Activated CD4-positive, alpha-beta T cell treated with anti-CD3 and anti-CD28 coated beads for 36 hours (primary cell): Measurements from ENCODE around the gene NAIF1. TPM values are rescaled to one million over a fixed set of nuclear protein-coding genes. Genes with fewer than 3 reads are reported as not detected.

Experiments
- ATAC-seq: fragments of 200-7000 bp; cut with Tn5 transposase; one replicate; pipeline ENCODE4 v1.10.0; 2021; ENCODE audit warnings: mild to moderate bottlenecking, moderate library complexity
- CTCF ChIA-PET: fragments of 350-600 bp; sonication (Branson Sonifier 250); formaldehyde crosslinking; loops from one replicate; lab custom pipeline; 2021; ENCODE audit warnings: antibody characterized with exemption; lab: Charles Lee
- POLR2A ChIA-PET: fragments of 350-600 bp; sonication (Branson Sonifier 250); formaldehyde crosslinking; loops from one replicate; lab custom pipeline; 2021; ENCODE audit warnings: antibody characterized with exemption, inconsistent platforms; lab: Charles Lee
- DNase-seq: peaks from one replicate; pipeline ENCODE4 v3.0.0-alpha.2; 2020
- H3K27ac Mint-ChIP-seq: one replicate; pipeline ENCODE4 v1.8.0; 2021; ENCODE audit warnings: mixed read lengths
- H3K27me3 Mint-ChIP-seq: one replicate; pipeline ENCODE4 v1.8.0; 2021; ENCODE audit warnings: mixed read lengths
- H3K36me3 Mint-ChIP-seq: one replicate; pipeline ENCODE4 v1.8.0; 2021; ENCODE audit warnings: low read depth, mixed read lengths
- H3K4me1 Mint-ChIP-seq: one replicate; pipeline ENCODE4 v1.8.0; 2021; ENCODE audit warnings: mixed read lengths
- H3K4me3 Mint-ChIP-seq: one replicate; pipeline ENCODE4 v1.8.0; 2021; ENCODE audit warnings: mild to moderate bottlenecking, moderate library complexity, mixed read lengths
- H3K9me3 Mint-ChIP-seq: one replicate; pipeline ENCODE4 v1.8.0; 2021; ENCODE audit warnings: low read depth, mixed read lengths
- intact Hi-C, 2 experiments: fragments of 100-400 bp; cut with DNase I in 1 of 2; cut with micrococcal nuclease in 1 of 2; formaldehyde crosslinking; loops; one replicate each; pipeline versions ENCODE4 v1.14.2 to v1.15.1; 2022 to 2024; cut with DNase I, micrococcal nuclease
- total RNA-seq, 2 experiments: library from RNA; stranded (reverse); gene quantifications; one replicate each; pipeline ENCODE4 v1.2.3, GENCODE V29; 2021

The NAIF1 gene
- total RNA-seq, 2 experiments from 2014 or later = 11.3 to 13.7 TPM

DNA sequence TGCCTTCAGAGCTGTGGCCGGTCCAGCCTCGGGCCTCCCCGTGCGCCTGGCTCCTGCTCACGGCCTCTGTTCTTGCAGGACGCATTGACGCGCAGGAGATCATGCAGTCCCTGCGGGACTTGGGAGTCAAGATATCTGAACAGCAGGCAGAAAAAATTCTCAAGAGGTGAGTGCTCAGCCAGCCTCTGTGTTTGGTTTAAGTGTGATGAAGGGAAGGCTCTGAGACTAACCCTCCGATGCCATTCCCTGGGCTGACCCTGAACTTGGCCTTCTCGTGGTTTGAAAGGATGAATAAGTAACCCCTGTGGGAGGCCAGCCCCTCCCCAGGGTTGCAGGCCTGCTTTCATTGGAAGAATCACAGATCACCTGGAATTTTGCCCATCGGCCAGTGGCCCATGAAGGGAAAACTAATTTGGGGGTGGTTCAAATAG, 34.1 kb upstream of the NAIF1 start:
- peaks cover 35% of the 10 kb centered on the region for H3K36me3 Mint-ChIP-seq
- POLR2A ChIA-PET = interaction anchor here (1.1 to 1.2 kb wide), 2 partner anchors 10 to 146 kb away, joined by 3 read pairs; no protein-coding TSS in a partner anchor
- peaks cover 53% of the 10 kb centered on the region for H3K4me1 Mint-ChIP-seq
- H3K27ac Mint-ChIP-seq = no peak overlapping the region
- intact Hi-C loops = loop anchor here in 1 of 2 experiments (5.0 kb wide), 1 partner anchor 159 kb away; no protein-coding TSS in a partner anchor
- ATAC-seq (no peak), DNase-seq (no peak)
- H3K9me3 Mint-ChIP-seq = no peaks in the 10 kb centered on the region
- no peak overlapping the region for H3K4me3 Mint-ChIP-seq
- CTCF ChIA-PET = interaction anchor here (0.6 to 1.9 kb wide), 4 partner anchors 17 to 1601 kb away, joined by 3 to 9 read pairs (median 3); no protein-coding TSS in a partner anchor
- no peaks in the 10 kb centered on the region for H3K27me3 Mint-ChIP-seq

DNA sequence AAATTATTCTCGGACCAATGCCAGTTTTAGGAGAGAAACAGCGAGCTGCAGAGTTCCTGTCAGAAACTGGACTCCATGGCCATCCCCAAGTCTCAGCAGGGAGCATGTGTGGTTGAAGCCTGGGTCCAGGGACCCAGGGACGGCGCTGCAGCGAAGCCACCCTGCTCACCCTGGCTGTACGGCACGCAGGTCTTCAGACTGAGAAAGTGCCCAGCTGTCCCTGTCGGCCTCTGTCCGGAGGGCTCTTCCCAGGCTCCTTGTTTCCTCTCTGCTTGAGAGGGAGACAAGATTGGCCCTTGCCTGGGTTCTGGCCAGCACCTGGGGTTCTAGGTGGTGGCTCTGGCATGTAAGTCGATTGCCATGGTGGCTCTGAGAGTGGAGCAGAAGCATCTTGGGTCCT, 33.5 kb upstream of the NAIF1 start:
- Mint-ChIP-seq H3K9me3 (no peaks in the 10 kb centered on the region), H3K36me3 (peaks cover 33% of the 10 kb centered on the region), H3K27me3 (no peaks in the 10 kb centered on the region), H3K4me3 (no peak overlapping the region), H3K27ac (no peak overlapping the region), H3K4me1 (peaks cover 54% of the 10 kb centered on the region)
- ATAC-seq = no peak
- no peak for DNase-seq
- intact Hi-C loops = loop anchor here in 1 of 2 experiments (5.0 kb wide), 1 partner anchor 158 kb away; no protein-coding TSS in a partner anchor
- ChIA-PET POLR2A (interaction anchor here (1.1 to 1.2 kb wide), 2 partner anchors 9 to 145 kb away, joined by 3 read pairs; no protein-coding TSS in a partner anchor), CTCF (interaction anchor here (0.6 to 1.9 kb wide), 5 partner anchors 14 to 1601 kb away, joined by 3 to 9 read pairs (median 3); partner anchors contain the start of gene NAIF1)

DNA sequence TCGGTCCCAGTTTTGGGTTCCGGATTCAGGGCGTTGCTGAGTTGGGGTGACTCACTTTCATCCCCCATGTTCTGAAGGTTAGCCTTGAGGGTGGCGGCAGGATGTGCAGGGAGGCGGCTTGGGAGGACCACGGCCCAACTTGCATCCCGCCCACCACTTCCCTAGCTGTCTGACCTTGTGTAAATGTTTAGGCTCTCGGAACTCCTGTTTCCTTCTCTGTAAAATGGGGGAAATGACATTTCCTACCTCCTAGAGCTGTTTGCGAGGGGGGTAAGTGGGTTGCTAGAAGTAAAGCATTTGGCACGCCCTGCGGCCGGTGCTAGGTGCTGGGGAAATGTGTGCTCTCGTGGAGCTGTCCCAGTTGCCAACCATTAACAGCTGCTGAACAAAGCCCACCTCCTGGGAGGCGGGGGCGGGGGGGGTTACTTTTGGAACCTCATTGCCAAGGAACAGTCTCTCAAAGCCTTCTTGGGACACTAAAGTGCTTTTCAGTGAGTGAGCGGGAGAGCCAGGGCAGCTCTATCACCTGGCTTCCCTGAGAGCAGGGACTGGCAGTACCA, 32.9 kb upstream of the NAIF1 start:
- peaks cover 59% of the 10 kb centered on the region for H3K4me1 Mint-ChIP-seq
- intact Hi-C loops = loop anchor here in 1 of 2 experiments (5.0 kb wide), 1 partner anchor 158 kb away; no protein-coding TSS in a partner anchor
- peaks cover 31% of the 10 kb centered on the region for H3K36me3 Mint-ChIP-seq
- no peaks in the 10 kb centered on the region for H3K9me3 Mint-ChIP-seq
- H3K27ac Mint-ChIP-seq = no peak overlapping the region
- no peak overlapping the region for H3K4me3 Mint-ChIP-seq
- no peaks in the 10 kb centered on the region for H3K27me3 Mint-ChIP-seq
- no peak for DNase-seq
- CTCF ChIA-PET = interaction anchor here (0.6 to 1.9 kb wide), 7 partner anchors 14 to 1602 kb away, joined by 3 to 9 read pairs (median 3); partner anchors contain the start of gene NAIF1
- no peak for ATAC-seq
- POLR2A ChIA-PET = interaction anchor here (0.5 to 1.2 kb wide), 2 partner anchors 8 to 1795 kb away, joined by 3 read pairs; no protein-coding TSS in a partner anchor

DNA sequence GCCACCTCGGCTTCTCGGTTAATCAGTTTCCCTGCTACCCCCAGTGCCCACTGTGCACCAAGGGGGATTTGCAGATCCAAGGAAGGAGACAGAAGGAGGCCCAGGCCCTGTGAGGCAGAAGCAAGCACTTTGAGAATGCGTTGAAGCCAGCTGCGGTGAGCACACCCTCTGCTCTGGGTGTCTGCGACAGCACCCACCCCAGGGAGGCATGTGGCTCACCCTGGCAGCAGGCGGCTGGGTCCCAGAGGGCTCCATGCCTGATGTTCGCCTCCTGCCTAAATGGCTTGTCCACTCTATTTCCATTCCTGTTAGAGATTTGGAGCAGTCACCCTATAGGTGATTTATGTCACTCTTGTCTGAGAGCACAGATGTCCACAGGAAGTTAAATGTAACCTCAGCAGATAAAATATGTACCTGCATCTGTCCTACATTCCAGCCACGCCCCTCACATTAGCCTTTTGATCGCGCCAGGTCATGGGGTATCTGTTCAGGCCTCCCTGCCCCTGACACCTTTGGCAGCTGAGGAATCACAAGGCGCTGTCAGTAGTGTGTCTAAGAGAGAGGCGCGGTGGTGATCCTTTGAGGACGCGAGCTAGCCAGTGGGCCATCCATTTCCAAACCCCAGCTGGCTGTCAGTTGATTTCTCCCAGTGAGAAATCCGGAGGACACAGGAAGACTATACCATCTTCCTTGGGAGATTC, 32.3 kb upstream of the NAIF1 start:
- ATAC-seq (no peak), DNase-seq (no peak)
- H3K9me3 Mint-ChIP-seq = no peaks in the 10 kb centered on the region
- POLR2A ChIA-PET = interaction anchor here (0.5 kb wide), 1 partner anchor 1796 kb away, joined by 3 read pairs; no protein-coding TSS in a partner anchor
- H3K27me3 Mint-ChIP-seq = no peaks in the 10 kb centered on the region
- H3K36me3 Mint-ChIP-seq = peaks cover 33% of the 10 kb centered on the region
- CTCF ChIA-PET = interaction anchor here (0.6 to 1.9 kb wide), 4 partner anchors 12 to 104 kb away, joined by 3 to 9 read pairs (median 4); no protein-coding TSS in a partner anchor
- peak overlapping the region; percentile 26 for H3K4me3 Mint-ChIP-seq
- H3K27ac Mint-ChIP-seq = no peak overlapping the region
- intact Hi-C loops = no loop called here
- peaks cover 66% of the 10 kb centered on the region for H3K4me1 Mint-ChIP-seq

- ChIA-PET CTCF (interaction anchor here (0.6 to 1.0 kb wide), 3 partner anchors 11 to 353 kb away, joined by 3 to 4 read pairs (median 4); no protein-coding TSS in a partner anchor), POLR2A (interaction anchor here (0.7 kb wide), 1 partner anchor 32 kb away, joined by 3 read pairs; the partner anchor contains the start of gene NAIF1)
- ATAC-seq (peak; percentile 52), DNase-seq (peak; percentile 89)
- Mint-ChIP-seq H3K27me3 (no peaks in the 10 kb centered on the region), H3K4me1 (peaks cover 71% of the 10 kb centered on the region), H3K27ac (peak overlapping the region; percentile 80), H3K36me3 (peaks cover 27% of the 10 kb centered on the region), H3K9me3 (no peaks in the 10 kb centered on the region), H3K4me3 (peak overlapping the region; percentile 26)
- intact Hi-C loops = no loop called here
These were observed 31.4 kb upstream of the NAIF1 start for GRCh38 chr9:128098297-128099230.

GRCh38 chr9:128097543-128098296, 30.6 kb upstream of the NAIF1 start:
- Mint-ChIP-seq H3K4me3 (no peak overlapping the region), H3K27ac (peak overlapping the region; percentile 80), H3K27me3 (no peaks in the 10 kb centered on the region), H3K4me1 (peaks cover 71% of the 10 kb centered on the region), H3K9me3 (no peaks in the 10 kb centered on the region), H3K36me3 (peaks cover 22% of the 10 kb centered on the region)
- POLR2A ChIA-PET = no interaction called here
- ATAC-seq = no peak
- peak; percentile 56 for DNase-seq
- CTCF ChIA-PET = interaction anchor here (0.6 to 0.9 kb wide), 6 partner anchors 19 to 353 kb away, joined by 3 to 4 read pairs (median 4); no protein-coding TSS in a partner anchor
- intact Hi-C loops = no loop called here

GRCh38 chr9:128096616-128097536, 29.8 kb upstream of the NAIF1 start:
- CTCF ChIA-PET = interaction anchor here (0.7 to 1.0 kb wide), 6 partner anchors 17 to 93 kb away, joined by 3 to 4 read pairs (median 3); no protein-coding TSS in a partner anchor
- peaks cover 74% of the 10 kb centered on the region for H3K4me1 Mint-ChIP-seq
- ATAC-seq (no peak), DNase-seq (no peak)
- POLR2A ChIA-PET = interaction anchor here (0.6 kb wide), 1 partner anchor 27 kb away, joined by 4 read pairs; no protein-coding TSS in a partner anchor
- no peak overlapping the region for H3K4me3 Mint-ChIP-seq
- peaks cover 14% of the 10 kb centered on the region for H3K36me3 Mint-ChIP-seq
- intact Hi-C loops = no loop called here
- H3K27me3 Mint-ChIP-seq = no peaks in the 10 kb centered on the region
- H3K27ac Mint-ChIP-seq = peak overlapping the region; percentile 35
- H3K9me3 Mint-ChIP-seq = no peaks in the 10 kb centered on the region

DNA sequence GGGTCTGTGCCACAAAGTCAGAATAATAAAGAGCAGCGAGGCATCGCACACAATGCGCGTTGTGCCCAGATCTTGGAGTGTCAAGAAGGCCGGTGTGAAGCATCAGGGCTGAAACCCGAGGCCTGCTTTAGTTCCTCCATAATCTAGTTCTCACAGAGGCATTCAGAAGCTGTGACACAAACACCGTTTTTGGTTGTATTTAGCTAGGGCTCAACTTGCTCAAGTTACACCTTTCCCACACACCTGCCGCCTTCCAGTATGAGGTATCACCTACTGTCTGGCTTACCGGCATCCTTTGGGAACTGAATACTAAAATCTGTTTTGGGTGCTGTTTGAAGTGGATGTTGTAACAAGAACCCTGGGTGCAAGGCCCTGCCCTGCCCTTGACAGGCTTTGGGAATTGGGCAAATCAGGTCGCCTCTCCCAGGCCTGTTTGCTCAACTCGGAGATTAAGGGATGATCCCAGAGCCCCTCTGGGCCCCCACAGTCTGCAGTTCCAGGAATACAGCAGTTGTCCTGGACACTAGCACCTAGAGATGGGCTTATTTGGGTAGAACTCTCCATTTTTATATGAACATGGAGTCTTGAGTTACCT, 27.9 kb upstream of the NAIF1 start:
- peak overlapping the region; percentile 61 for H3K4me3 Mint-ChIP-seq
- no peaks in the 10 kb centered on the region for H3K27me3 Mint-ChIP-seq
- no peak for ATAC-seq
- H3K9me3 Mint-ChIP-seq = no peaks in the 10 kb centered on the region
- POLR2A ChIA-PET = interaction anchor here (1.0 to 1.2 kb wide), 2 partner anchors 23 to 27 kb away, joined by 5 to 10 read pairs; partner anchors contain the start of genes NAIF1 and SLC25A25
- CTCF ChIA-PET = interaction anchor here (0.7 to 3.2 kb wide), 10 partner anchors 11 to 555 kb away, joined by 3 to 20 read pairs (median 4); partner anchors contain the start of gene NAIF1
- peaks cover 9% of the 10 kb centered on the region for H3K36me3 Mint-ChIP-seq
- intact Hi-C loops = loop anchor here (1.0 to 5.0 kb wide), 7 partner anchors 22 to 153 kb away; partner anchors contain the start of gene NAIF1 (in 1 of the 2)
- peaks cover 85% of the 10 kb centered on the region for H3K4me1 Mint-ChIP-seq
- peak overlapping the region; percentile 97 for H3K27ac Mint-ChIP-seq
- no peak for DNase-seq
